Mucosa of descending colon (tissue), 3 donors: ENCODE results near the gene CENPS. TPM values are rescaled to one million over a fixed set of nuclear protein-coding genes. Genes with fewer than 3 reads are reported as not detected.
"Not testable (repeated sequence)": the region's sequence is repeated elsewhere in the genome, so short reads cannot be mapped to it uniquely, and the experiment has no call there.

Source experiments
- ATAC-seq: fragments of 200-7000 bp; cut with Tn5 transposase; one replicate; pipeline ENCODE4 v1.9.1; 2020; ENCODE audit warnings: mild to moderate bottlenecking, moderate library complexity
- DNase-seq, 3 donors: peaks; one replicate each; pipeline ENCODE4 v3.0.0-alpha.2; 2020
- H3K36me3 ChIP-seq: fragments of 200-600 bp; one replicate; pipeline ENCODE4 v1.8.0; 2021; ENCODE audit warnings: low read depth, mild to moderate bottlenecking
- H3K4me1 ChIP-seq: fragments of 200-600 bp; one replicate; pipeline ENCODE4 v1.8.0; 2021; ENCODE audit warnings: low read depth, mild to moderate bottlenecking
- H3K4me3 ChIP-seq: fragments of 200-600 bp; one replicate; pipeline ENCODE4 v1.8.0; 2021; ENCODE audit warnings: mild to moderate bottlenecking
- H3K9me3 ChIP-seq: fragments of 200-600 bp; one replicate; pipeline ENCODE4 v1.8.0; 2021; ENCODE audit warnings: mild to moderate bottlenecking
- intact Hi-C, 2 donors: fragments of 100-400 bp; cut with DNase I in 1 of 2; cut with micrococcal nuclease in 1 of 2; formaldehyde crosslinking; loops; one replicate each; pipeline versions ENCODE4 v1.11.0 to v1.11.1; 2022; cut with DNase I, micrococcal nuclease
- total RNA-seq, 3 donors: library from RNA; stranded (reverse); fragmentation: NEBNext Ultra II Directional in 2 of 3; extraction: Animal tissue kit (Norgen Biotek cat#: 25700) in 2 of 3; gene quantifications; one replicate each; pipeline versions ENCODE4 v1.2.1 to v1.2.4, GENCODE V29; 2021 to 2023
- TF ChIP-seq, protein P1 (sequence below): fragments of 200-600 bp; IDR thresholded peaks from one replicate; pipeline ENCODE4 v1.8.0; 2022; ENCODE audit warnings: antibody characterized with exemption, mild to moderate bottlenecking
- donor health status: DM: no; HTN: no; CAD: no; lungs with moderate emphysema.
- donor health status: DM: no; HTN: no; CAD: no.
- donor health status: DM: no; HTN: yes; CAD: no.

CENPS gene
- total RNA-seq, 3 donors from 2014 or later, result 10.6 to 12.2 (median 11.1) TPM

DNA sequence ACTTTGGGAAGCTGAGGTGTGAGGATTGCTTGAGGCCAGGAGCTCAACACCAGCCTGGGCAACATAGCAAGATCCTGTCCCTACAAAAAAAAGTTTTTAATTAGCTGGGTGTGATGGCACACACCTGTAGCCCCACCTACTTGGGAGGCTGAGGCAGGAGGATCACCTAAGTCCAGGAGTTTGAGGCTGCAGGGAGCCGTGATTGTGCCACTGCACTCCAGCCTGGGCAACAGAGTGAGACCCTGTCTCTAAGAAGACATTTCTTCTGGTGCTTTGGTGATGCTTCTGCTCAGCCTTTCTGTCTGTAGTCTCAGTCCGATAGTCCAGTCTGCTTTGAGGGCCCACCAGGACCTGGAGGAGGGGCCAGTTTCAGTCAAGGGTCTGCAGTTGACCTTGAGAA is 23.0 kb upstream of the CENPS start:
- peaks cover 14% of the 10 kb centered on the region for H3K36me3 ChIP-seq
- intact Hi-C loops, result no loop called here
- H3K9me3 ChIP-seq, result no peaks in the 10 kb centered on the region
- ATAC-seq (no peak), DNase-seq (no peak)
- no peaks in the 10 kb centered on the region for H3K4me1 ChIP-seq
- TF ChIP-seq, protein P1, sequence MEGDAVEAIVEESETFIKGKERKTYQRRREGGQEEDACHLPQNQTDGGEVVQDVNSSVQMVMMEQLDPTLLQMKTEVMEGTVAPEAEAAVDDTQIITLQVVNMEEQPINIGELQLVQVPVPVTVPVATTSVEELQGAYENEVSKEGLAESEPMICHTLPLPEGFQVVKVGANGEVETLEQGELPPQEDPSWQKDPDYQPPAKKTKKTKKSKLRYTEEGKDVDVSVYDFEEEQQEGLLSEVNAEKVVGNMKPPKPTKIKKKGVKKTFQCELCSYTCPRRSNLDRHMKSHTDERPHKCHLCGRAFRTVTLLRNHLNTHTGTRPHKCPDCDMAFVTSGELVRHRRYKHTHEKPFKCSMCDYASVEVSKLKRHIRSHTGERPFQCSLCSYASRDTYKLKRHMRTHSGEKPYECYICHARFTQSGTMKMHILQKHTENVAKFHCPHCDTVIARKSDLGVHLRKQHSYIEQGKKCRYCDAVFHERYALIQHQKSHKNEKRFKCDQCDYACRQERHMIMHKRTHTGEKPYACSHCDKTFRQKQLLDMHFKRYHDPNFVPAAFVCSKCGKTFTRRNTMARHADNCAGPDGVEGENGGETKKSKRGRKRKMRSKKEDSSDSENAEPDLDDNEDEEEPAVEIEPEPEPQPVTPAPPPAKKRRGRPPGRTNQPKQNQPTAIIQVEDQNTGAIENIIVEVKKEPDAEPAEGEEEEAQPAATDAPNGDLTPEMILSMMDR, result no peak
- H3K4me3 ChIP-seq, result no peak overlapping the region

DNA sequence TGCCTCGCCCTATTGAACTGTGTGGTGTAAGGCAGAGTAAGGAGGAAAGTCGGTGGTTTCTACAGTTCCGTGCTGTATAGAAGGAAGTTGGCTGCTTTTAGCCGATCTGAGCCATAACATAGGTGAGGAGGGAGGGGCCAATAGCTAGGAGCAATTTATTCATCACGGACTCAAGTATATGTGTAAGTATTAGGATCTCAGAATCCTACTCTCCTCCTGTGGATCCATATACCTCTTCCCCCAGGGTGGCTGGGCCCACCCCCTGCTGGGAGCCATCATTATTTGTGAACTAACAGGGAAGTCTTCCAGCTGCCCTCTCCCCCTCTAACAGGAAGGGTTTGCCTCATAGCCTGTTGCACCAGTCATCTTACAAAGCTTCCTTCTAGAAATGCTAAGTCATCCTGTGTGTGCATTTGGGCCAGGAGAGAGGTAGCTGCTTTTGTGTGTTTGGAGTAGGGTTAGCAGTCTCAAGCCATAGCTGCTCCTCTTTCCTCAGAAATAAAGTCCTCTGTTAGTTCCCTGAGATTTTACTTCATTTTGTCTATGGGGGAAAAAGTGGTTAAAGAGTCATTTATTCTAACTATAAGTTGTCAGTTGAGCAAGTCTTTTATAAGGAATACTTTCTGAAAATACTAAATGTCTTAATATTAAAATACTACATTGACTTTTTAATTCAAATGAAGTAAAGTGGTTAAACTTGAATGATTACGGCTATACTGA is 14.9 kb upstream of the CENPS start:
- H3K36me3 ChIP-seq, result peaks cover 9% of the 10 kb centered on the region
- intact Hi-C loops, result no loop called here
- TF ChIP-seq, protein P1, result no peak
- peak in 1 of 3 donors; percentile 24 for DNase-seq
- peak; percentile 92 for ATAC-seq
- no peaks in the 10 kb centered on the region for H3K9me3 ChIP-seq
- H3K4me3 ChIP-seq, result no peak overlapping the region
- no peaks in the 10 kb centered on the region for H3K4me1 ChIP-seq

DNA sequence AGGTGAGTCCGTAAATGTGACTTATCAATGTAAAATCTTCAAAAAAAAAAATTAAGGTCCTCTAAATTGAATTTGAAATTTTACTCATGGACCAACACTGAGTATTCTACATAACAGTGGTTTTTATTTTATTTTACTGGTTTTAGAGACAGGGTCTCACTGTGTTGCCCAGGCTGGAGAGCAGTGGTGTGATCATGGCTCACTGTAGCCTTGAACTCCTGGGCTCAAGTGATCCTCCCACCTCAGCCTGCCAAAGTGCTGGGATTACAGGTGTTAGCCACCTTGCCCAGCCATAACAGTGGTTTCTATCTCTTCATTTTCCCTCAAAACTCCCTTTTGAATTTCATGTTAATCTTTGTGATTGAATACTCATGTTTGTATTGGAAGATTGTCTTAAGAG is 14.3 kb upstream of the CENPS start:
- H3K9me3 ChIP-seq, H3K4me1 ChIP-seq, H3K36me3 ChIP-seq, intact Hi-C loops, ATAC-seq, DNase-seq, H3K4me3 ChIP-seq: not testable (repeated sequence)

DNA sequence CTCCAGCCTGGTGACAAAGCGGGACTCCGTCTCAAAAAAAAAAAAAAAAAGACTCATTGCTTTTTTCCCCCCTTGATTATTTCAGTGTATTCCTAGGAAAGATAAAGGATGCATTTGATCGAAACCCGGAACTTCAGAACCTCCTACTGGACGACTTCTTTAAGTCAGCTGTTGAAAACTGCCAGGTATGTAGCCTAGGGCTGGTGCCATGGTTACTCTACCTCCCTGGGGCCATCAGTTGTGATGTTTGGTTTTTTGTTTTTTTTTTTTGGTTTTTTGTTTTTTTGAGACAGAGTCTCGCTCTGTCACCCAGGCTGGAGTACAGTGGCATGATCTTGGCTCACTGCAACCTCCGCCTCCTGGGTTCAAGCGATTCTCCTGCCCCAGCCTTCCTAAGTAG is 11.5 kb upstream of the CENPS start:
- intact Hi-C loops, H3K4me3 ChIP-seq, H3K4me1 ChIP-seq, DNase-seq, H3K9me3 ChIP-seq, ATAC-seq, H3K36me3 ChIP-seq: not testable (repeated sequence)

DNA sequence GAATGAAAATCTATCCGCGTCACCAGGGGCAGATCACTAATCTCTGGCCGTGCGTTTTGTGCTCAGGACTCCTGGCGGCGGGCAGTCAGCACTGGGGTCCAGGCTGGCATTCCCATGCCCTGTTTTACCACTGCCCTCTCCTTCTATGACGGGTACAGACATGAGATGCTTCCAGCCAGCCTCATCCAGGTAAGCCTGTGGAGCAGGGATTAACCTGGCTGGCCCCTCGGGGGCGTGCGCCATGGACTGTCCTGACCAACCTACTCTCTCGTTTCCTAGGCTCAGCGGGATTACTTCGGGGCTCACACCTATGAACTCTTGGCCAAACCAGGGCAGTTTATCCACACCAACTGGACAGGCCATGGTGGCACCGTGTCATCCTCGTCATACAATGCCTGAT is 10.9 kb upstream of the CENPS start:
- intact Hi-C loops, result no loop called here
- no peak for DNase-seq
- ATAC-seq, result no peak

DNA sequence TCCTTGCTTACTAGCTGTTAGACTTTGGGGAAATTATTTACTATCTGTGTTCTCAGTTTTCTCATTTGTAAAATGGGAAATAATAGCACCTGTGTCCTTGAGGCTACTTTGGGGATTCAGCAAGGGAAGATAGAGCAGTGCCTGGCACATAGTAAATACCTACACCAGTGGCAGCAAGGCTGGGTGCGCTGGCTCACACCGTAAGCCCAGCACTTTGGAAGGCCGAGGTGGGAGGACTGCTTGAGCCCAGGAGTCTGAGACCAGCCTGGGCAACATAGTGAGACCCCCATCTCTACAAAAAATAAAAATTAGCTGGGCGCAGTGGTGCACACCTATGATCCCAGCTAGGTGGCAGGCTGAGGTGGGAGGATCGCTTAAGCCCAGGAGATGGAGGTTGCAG is 8.6 kb upstream of the CENPS start:
- Histone ChIP-seq H3K9me3 (no peaks in the 10 kb centered on the region), H3K4me1 (no peaks in the 10 kb centered on the region), H3K36me3 (no peaks in the 10 kb centered on the region), H3K4me3 (no peak overlapping the region)
- TF ChIP-seq, protein P1, result no peak
- DNase-seq (no peak), ATAC-seq (no peak)
- intact Hi-C loops, result loop anchor here in 1 of 2 donors (10.0 kb wide), 1 partner anchor 47 kb away; no protein-coding TSS in a partner anchor

More for the DNA sequence above, 10.9 kb upstream of the CENPS start:
- no peaks in the 10 kb centered on the region for H3K4me1 ChIP-seq
- H3K4me3 ChIP-seq, result no peak overlapping the region
- H3K36me3 ChIP-seq, result no peaks in the 10 kb centered on the region
- no peaks in the 10 kb centered on the region for H3K9me3 ChIP-seq
- TF ChIP-seq, protein P1, result no peak
